Activated naive CD4-positive, alpha-beta T cell treated with anti-CD3 and anti-CD28 coated beads, Interleukin-2, amount 50 U/mL, for 24 hours (primary cell): ENCODE measurements around the gene TCAP.

ENCODE experiments used
- H3K27ac Mint-ChIP-seq: one replicate; pipeline ENCODE4 v1.8.0; 2021; ENCODE audit warnings: mild to moderate bottlenecking, mixed read lengths
- H3K27me3 Mint-ChIP-seq: one replicate; pipeline ENCODE4 v1.8.0; 2021; ENCODE audit warnings: mixed read lengths
- H3K36me3 Mint-ChIP-seq: one replicate; pipeline ENCODE4 v1.8.0; 2021; ENCODE audit warnings: mixed read lengths
- H3K4me1 Mint-ChIP-seq: one replicate; pipeline ENCODE4 v1.8.0; 2021; ENCODE audit warnings: mixed read lengths
- H3K4me3 Mint-ChIP-seq: one replicate; pipeline ENCODE4 v1.8.0; 2021; ENCODE audit warnings: mild to moderate bottlenecking, mixed read lengths
- H3K9me3 Mint-ChIP-seq: one replicate; pipeline ENCODE4 v1.8.0; 2021; ENCODE audit warnings: mixed read lengths

TCAP gene

GRCh38 chr17:39653662-39654331, 11.4 kb upstream of the TCAP start:
- Mint-ChIP-seq H3K4me1 (peaks cover 67% of the 10 kb centered on the region), H3K27me3 (no peaks in the 10 kb centered on the region), H3K4me3 (no peak overlapping the region), H3K36me3 (no peaks in the 10 kb centered on the region), H3K27ac (peak overlapping the region; percentile 51), H3K9me3 (no peaks in the 10 kb centered on the region)

- no peaks in the 10 kb centered on the region for H3K9me3 Mint-ChIP-seq
- H3K27me3 Mint-ChIP-seq: no peaks in the 10 kb centered on the region
- H3K4me3 Mint-ChIP-seq: no peak overlapping the region
- H3K4me1 Mint-ChIP-seq: peaks cover 64% of the 10 kb centered on the region
- no peak overlapping the region for H3K27ac Mint-ChIP-seq
- H3K36me3 Mint-ChIP-seq: no peaks in the 10 kb centered on the region
Measured at GRCh38 chr17:39655105-39655504, 10.0 kb upstream of the TCAP start.

- no peaks in the 10 kb centered on the region for H3K27me3 Mint-ChIP-seq
- no peak overlapping the region for H3K27ac Mint-ChIP-seq
- no peak overlapping the region for H3K4me3 Mint-ChIP-seq
- H3K4me1 Mint-ChIP-seq: peaks cover 49% of the 10 kb centered on the region
- H3K9me3 Mint-ChIP-seq: no peaks in the 10 kb centered on the region
- peaks cover 7% of the 10 kb centered on the region for H3K36me3 Mint-ChIP-seq
Measured at GRCh38 chr17:39658346-39658745, 6.8 kb upstream of the TCAP start.

GRCh38 chr17:39658760-39659159, 6.4 kb upstream of the TCAP start:
- Mint-ChIP-seq H3K4me1 (peaks cover 45% of the 10 kb centered on the region), H3K27me3 (no peaks in the 10 kb centered on the region), H3K36me3 (peaks cover 7% of the 10 kb centered on the region), H3K9me3 (no peaks in the 10 kb centered on the region), H3K4me3 (no peak overlapping the region), H3K27ac (no peak overlapping the region)

GRCh38 chr17:39659279-39660010, 5.7 kb upstream of the TCAP start:
- peak overlapping the region; percentile 52 for H3K4me3 Mint-ChIP-seq

GRCh38 chr17:39660011-39660360, 5.2 kb upstream of the TCAP start:
- H3K9me3 Mint-ChIP-seq: no peaks in the 10 kb centered on the region
- no peaks in the 10 kb centered on the region for H3K27me3 Mint-ChIP-seq
- peaks cover 7% of the 10 kb centered on the region for H3K36me3 Mint-ChIP-seq
- H3K27ac Mint-ChIP-seq: no peak overlapping the region
- peaks cover 35% of the 10 kb centered on the region for H3K4me1 Mint-ChIP-seq
- peak overlapping the region; percentile 52 for H3K4me3 Mint-ChIP-seq

More at GRCh38 chr17:39659279-39660010, 5.7 kb upstream of the TCAP start:
- Mint-ChIP-seq H3K27ac (no peak overlapping the region), H3K36me3 (peaks cover 7% of the 10 kb centered on the region), H3K4me1 (peaks cover 41% of the 10 kb centered on the region), H3K9me3 (no peaks in the 10 kb centered on the region), H3K27me3 (no peaks in the 10 kb centered on the region)

- H3K4me1 Mint-ChIP-seq: peaks cover 28% of the 10 kb centered on the region
- H3K4me3 Mint-ChIP-seq: no peak overlapping the region
- H3K27me3 Mint-ChIP-seq: no peaks in the 10 kb centered on the region
- H3K27ac Mint-ChIP-seq: no peak overlapping the region
- no peaks in the 10 kb centered on the region for H3K9me3 Mint-ChIP-seq
- peaks cover 7% of the 10 kb centered on the region for H3K36me3 Mint-ChIP-seq
Measured at GRCh38 chr17:39660397-39661385, 4.5 kb upstream of the TCAP start.

GRCh38 chr17:39661744-39662541, 3.2 kb upstream of the TCAP start:
- peaks cover 2% of the 10 kb centered on the region for H3K27me3 Mint-ChIP-seq
- peaks cover 26% of the 10 kb centered on the region for H3K4me1 Mint-ChIP-seq
- no peak overlapping the region for H3K27ac Mint-ChIP-seq
- H3K36me3 Mint-ChIP-seq: peaks cover 7% of the 10 kb centered on the region
- no peak overlapping the region for H3K4me3 Mint-ChIP-seq
- no peaks in the 10 kb centered on the region for H3K9me3 Mint-ChIP-seq

GRCh38 chr17:39662551-39663339, 2.4 kb upstream of the TCAP start:
- Mint-ChIP-seq H3K36me3 (peaks cover 7% of the 10 kb centered on the region), H3K27ac (no peak overlapping the region), H3K27me3 (peaks cover 3% of the 10 kb centered on the region), H3K9me3 (no peaks in the 10 kb centered on the region), H3K4me1 (peaks cover 24% of the 10 kb centered on the region), H3K4me3 (no peak overlapping the region)

- Mint-ChIP-seq H3K27ac (no peak overlapping the region), H3K4me3 (no peak overlapping the region), H3K9me3 (no peaks in the 10 kb centered on the region), H3K4me1 (peaks cover 18% of the 10 kb centered on the region), H3K36me3 (peaks cover 7% of the 10 kb centered on the region), H3K27me3 (peaks cover 3% of the 10 kb centered on the region)
Measured at GRCh38 chr17:39663340-39663687, 1.8 kb upstream of the TCAP start.

GRCh38 chr17:39663688-39664580, 1.2 kb upstream of the TCAP start:
- Mint-ChIP-seq H3K36me3 (peaks cover 7% of the 10 kb centered on the region), H3K4me3 (no peak overlapping the region), H3K4me1 (peaks cover 18% of the 10 kb centered on the region), H3K9me3 (no peaks in the 10 kb centered on the region), H3K27me3 (peaks cover 7% of the 10 kb centered on the region), H3K27ac (peak overlapping the region; percentile 12)

GRCh38 chr17:39665642-39666224, 584 bp downstream of the TCAP start:
- Mint-ChIP-seq H3K27ac (peak overlapping the region; percentile 23), H3K9me3 (no peaks in the 10 kb centered on the region), H3K4me1 (peaks cover 12% of the 10 kb centered on the region), H3K4me3 (no peak overlapping the region), H3K36me3 (peaks cover 7% of the 10 kb centered on the region), H3K27me3 (peaks cover 8% of the 10 kb centered on the region)

GRCh38 chr17:39666231-39666600, 1.1 kb downstream of the TCAP start:
- H3K4me1 Mint-ChIP-seq: peaks cover 7% of the 10 kb centered on the region

More at GRCh38 chr17:39666231-39666600, 1.1 kb downstream of the TCAP start:
- Mint-ChIP-seq H3K27me3 (peaks cover 8% of the 10 kb centered on the region), H3K36me3 (peaks cover 4% of the 10 kb centered on the region), H3K27ac (peak overlapping the region; percentile 23), H3K9me3 (no peaks in the 10 kb centered on the region), H3K4me3 (no peak overlapping the region)
